Activated T-helper 1 cell treated with anti-CD3 and anti-CD28 coated beads, Interleukin-2, amount 50 U/mL, for 16 hours (primary cell): ENCODE results near the gene COX7A2L.
"Not testable (repeated sequence)": the region's sequence is repeated elsewhere in the genome, so short reads cannot be mapped to it uniquely, and the experiment has no call there.

Experiments used
- DNase-seq, 2 donors: peaks; one replicate each; pipeline ENCODE4 v3.0.0-alpha.2; 2020; ENCODE audit warnings: low read depth in 1 of 2, low spot score in 1 of 2

The COX7A2L gene

GRCh38 chr2:42340045-42340937 is 20.7 kb downstream of the COX7A2L start:
- no peak for DNase-seq

- DNase-seq = no peak
These were observed 21.7 kb downstream of the COX7A2L start for GRCh38 chr2:42339191-42339912.

GRCh38 chr2:42338567-42339190 is 22.3 kb downstream of the COX7A2L start:
- DNase-seq = no peak

- no peak for DNase-seq
These were observed 23.0 kb downstream of the COX7A2L start for GRCh38 chr2:42337846-42338566.

- no peak for DNase-seq
These were observed 23.6 kb downstream of the COX7A2L start for GRCh38 chr2:42337356-42337820.

- DNase-seq = no peak
These were observed 24.6 kb downstream of the COX7A2L start for GRCh38 chr2:42336361-42336965.

- DNase-seq = no peak
These were observed 25.4 kb downstream of the COX7A2L start for GRCh38 chr2:42335514-42336104.

GRCh38 chr2:42334865-42335264 is 26.2 kb downstream of the COX7A2L start:
- not testable (repeated sequence) for DNase-seq

GRCh38 chr2:42334220-42334619 is 26.8 kb downstream of the COX7A2L start:
- no peak for DNase-seq

- no peak for DNase-seq
These were observed 27.4 kb downstream of the COX7A2L start for GRCh38 chr2:42333579-42333978.

- DNase-seq = no peak
These were observed 28.4 kb downstream of the COX7A2L start for GRCh38 chr2:42332575-42332974.

GRCh38 chr2:42331569-42332284 is 29.3 kb downstream of the COX7A2L start:
- DNase-seq = no peak

- DNase-seq = no peak
These were observed 31.3 kb downstream of the COX7A2L start for GRCh38 chr2:42329736-42330135.

- no peak for DNase-seq
These were observed 32.1 kb downstream of the COX7A2L start for GRCh38 chr2:42328923-42329322.

- no peak for DNase-seq
These were observed 32.7 kb downstream of the COX7A2L start for GRCh38 chr2:42328148-42328833.

GRCh38 chr2:42327125-42327524 is 33.9 kb downstream of the COX7A2L start:
- DNase-seq = no peak

GRCh38 chr2:42325609-42326008 is 35.4 kb downstream of the COX7A2L start:
- no peak for DNase-seq

- no peak for DNase-seq
These were observed 36.1 kb downstream of the COX7A2L start for GRCh38 chr2:42324949-42325348.

- no peak for DNase-seq
These were observed 36.8 kb downstream of the COX7A2L start for GRCh38 chr2:42324244-42324643.
